ENCODE results near the gene CREB3L2.
"Not testable (repeated sequence)": the region's sequence is repeated elsewhere in the genome, so short reads cannot be mapped to it uniquely, and the experiment has no call there.

Gene CREB3L2

GRCh38 chr7:137987968-137988367 is 13.9 kb downstream of the CREB3L2 start:
- DNase-seq (ENCODE audit: low read depth in 2 of 2): no peak

- DNase-seq (ENCODE audit: low read depth in 2 of 2): no peak
These were observed 14.3 kb downstream of the CREB3L2 start for GRCh38 chr7:137987563-137987962.

DNA sequence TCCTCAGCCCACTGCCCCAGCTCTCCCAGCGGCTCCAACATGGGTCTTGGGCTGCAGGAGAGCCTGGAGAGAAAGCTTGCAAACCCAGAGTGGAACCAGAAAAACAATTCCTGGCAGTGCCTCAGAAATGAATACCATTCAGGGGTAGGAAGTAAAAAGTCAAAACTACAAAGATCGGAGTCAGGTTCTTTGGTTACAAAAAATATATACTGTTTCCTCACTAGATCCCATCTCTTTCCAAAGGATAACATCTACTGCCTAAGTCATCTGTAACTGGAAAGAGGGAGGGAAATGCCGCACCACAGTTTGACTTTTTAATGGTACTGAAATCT is 14.9 kb downstream of the CREB3L2 start:
- DNase-seq (ENCODE audit: low read depth in 2 of 2): no peak

DNA sequence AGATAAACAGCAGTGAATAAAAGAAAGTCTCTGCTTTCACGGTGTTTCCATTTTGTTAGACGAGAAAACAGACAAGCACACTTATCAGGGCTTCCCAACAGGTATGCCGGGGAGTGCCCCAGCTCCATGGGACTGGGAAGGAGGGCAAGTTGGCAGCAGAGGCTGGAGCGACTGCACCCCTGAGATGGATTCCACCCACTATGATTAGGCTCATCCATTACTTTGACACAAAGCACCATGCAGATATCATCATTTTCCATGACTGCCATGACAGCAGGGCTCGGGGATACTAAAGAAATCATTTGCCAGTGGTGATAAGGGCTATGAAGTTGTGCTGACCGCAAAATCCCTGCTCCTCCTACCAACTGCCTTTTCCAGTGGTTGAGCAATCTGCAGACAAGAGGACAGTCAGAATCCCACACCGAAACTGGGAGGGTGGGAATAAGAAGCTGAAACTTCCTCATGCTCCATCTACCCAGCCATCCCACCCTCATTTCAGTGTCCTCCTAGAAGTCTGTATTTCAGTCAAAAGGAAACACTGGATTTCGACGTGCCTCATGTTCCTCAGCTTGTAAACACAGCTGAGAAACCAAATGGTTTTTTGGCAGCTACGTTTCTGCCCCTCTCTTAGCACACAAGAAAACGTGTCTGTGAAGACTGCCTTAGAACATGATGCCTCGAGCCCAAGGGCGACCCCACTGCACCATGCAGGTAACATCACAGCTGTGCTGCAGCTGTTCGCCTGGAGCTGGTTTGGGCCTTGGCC is 15.5 kb downstream of the CREB3L2 start:
- DNase-seq (ENCODE audit: low read depth in 2 of 2): no peak

GRCh38 chr7:137985897-137986251 is 16.0 kb downstream of the CREB3L2 start:
- DNase-seq (ENCODE audit: low read depth in 2 of 2): no peak

DNA sequence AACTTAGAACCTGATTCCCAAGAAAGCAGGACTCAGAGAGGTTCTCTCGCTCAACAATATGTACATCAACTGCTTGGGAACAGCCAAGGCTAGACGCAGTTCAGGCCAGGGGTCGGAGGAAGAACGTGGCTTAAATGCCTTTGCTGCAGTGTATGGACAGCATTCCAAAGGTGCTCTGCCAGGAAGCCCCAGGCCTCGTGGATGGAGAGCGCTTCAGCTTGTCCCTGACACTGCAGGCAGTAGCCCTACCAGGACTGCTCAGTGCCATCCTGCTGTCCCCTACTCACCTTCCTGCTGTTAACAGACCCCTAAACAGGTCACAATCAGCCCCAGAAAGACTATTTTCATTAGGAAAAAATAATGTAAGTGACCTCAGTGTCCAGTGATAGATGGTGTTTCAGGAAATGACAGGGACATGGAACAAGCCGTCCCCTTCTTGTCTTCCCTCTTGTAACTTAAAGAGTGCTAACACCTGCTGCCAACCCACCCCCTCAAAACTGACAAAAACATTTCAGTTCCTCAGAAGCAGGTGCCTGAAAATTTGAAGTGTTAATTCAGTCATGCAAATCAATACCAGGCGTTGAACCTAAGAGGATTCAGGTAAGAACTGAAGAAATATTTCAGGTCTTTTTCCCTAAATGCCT is 16.5 kb downstream of the CREB3L2 start:
- no peak for DNase-seq (ENCODE audit: low read depth in 2 of 2)

GRCh38 chr7:137984181-137985041 is 17.5 kb downstream of the CREB3L2 start:
- no peak for DNase-seq (ENCODE audit: low read depth in 2 of 2)

DNA sequence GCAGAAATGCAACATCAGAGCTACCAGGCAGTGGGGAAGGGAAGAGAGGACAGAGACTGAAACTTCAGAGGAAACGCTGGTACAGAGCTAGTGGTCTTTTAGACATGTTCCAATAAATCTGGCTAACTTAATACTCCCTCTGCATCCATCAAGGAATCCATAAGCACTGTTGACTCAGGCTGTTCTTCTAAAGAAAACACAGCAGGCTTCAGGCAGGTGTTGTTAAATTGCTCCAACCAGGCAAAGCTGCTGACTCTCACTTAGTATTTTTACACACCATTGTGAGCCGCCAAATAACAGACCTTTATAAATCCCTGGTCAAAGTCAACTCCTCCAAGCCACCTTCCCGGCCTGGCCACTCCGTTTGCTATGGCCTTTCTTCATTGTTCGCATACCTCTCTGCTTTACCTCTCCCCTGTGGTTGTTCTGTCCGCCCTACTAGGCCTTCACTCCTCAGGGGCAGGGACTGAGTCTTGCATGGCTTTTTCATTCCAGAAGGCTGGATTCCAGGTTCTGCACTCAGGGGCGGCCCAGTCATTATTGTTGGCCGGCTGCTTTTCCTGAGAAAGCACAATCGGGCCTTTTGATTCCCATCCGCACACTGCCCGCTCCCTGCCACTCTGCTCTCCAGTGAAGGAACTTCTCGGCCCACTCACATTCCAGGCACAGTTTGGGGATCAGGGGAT is 18.4 kb downstream of the CREB3L2 start:
- no peak for DNase-seq (ENCODE audit: low read depth in 2 of 2)

DNA sequence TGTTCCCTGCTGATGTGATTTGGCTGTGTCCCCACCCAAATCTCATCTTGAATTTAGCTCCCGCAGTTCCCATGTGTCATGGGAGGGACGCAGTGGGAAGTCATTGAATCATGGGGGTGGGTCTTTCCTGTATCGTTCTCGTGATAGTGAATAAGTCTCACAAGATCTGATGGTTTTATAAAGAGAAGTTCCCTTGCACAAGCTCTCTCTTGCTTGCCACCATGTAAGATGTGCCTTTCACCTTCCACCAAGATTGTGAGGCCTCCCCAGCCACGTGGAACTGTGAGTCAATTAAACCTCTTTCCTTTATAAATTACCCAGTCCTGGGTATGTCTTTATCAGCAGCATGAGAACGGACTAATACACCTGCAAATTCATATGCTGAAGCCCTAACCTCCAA is 19.5 kb downstream of the CREB3L2 start:
- DNase-seq (ENCODE audit: low read depth in 2 of 2): not testable (repeated sequence)

DNA sequence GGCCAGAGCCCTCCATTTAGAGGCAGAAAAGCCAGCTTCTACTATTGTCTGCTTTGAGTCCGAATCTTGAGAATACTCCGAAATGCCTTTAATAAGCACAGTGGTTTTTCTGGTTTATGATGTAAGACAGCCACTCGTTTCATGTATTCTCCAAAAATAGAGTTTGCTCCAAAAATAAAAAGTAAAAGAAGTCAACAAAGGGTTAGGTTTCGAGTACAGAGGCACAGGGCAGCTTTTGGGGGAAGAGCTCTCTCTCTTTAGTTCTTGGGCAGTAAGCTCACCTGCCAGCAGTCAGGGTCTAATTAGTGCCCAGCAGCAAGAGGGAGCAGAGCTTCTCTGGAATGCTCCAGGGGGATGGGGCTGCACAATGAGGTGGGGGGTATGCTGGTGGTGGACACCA is 20.2 kb downstream of the CREB3L2 start:
- no peak for DNase-seq (ENCODE audit: low read depth in 2 of 2)

DNA sequence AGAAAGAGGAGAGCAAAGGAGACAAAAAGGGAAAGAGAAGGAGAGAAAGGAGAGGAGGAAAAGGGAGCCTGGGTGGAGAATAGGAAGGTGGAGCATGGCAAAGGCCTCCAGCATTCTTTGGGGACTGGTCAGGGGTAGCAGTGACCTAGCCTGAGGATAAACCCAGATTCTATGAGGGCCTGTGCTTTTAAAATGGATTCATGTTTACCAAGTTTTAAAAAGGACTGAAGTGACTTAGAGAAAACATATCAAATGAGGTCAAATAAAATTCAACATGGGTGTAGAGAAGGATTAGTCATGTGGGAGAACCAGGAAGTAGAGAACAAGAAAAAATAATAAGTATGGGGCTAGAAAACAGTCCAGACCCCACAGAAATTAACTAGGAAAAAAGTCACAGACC is 20.7 kb downstream of the CREB3L2 start:
- DNase-seq (ENCODE audit: low read depth in 2 of 2): no peak

GRCh38 chr7:137980308-137980707 is 21.6 kb downstream of the CREB3L2 start:
- no peak for DNase-seq (ENCODE audit: low read depth in 2 of 2)

- DNase-seq (ENCODE audit: low read depth in 2 of 2): no peak
These were observed 23.2 kb downstream of the CREB3L2 start for GRCh38 chr7:137978464-137979237.

DNA sequence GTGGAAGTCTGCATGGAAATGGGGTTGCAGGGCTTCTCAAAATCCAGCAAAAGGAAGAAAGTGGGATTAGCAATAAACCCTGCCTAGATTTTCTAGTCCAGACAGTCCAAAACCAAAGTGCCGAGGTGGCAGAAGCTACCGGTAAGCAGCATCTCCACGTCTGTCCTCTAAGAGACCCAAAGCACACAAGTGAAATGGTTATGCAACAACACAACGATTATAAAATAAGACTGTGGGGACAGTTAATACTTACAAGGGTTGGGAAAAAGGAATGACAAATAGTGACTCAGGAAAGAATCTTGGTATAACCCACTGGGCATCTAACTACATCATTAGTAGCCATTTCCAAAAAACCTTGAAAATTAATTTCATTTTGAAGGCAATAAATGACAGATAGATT is 24.7 kb downstream of the CREB3L2 start:
- no peak for DNase-seq (ENCODE audit: low read depth in 2 of 2)

GRCh38 chr7:137976696-137977095 is 25.2 kb downstream of the CREB3L2 start:
- no peak for DNase-seq (ENCODE audit: low read depth in 2 of 2)

- no peak for DNase-seq (ENCODE audit: low read depth in 2 of 2)
These were observed 25.7 kb downstream of the CREB3L2 start for GRCh38 chr7:137976232-137976631.

- no peak for DNase-seq (ENCODE audit: low read depth in 2 of 2)
These were observed 26.1 kb downstream of the CREB3L2 start for GRCh38 chr7:137975768-137976167.

DNA sequence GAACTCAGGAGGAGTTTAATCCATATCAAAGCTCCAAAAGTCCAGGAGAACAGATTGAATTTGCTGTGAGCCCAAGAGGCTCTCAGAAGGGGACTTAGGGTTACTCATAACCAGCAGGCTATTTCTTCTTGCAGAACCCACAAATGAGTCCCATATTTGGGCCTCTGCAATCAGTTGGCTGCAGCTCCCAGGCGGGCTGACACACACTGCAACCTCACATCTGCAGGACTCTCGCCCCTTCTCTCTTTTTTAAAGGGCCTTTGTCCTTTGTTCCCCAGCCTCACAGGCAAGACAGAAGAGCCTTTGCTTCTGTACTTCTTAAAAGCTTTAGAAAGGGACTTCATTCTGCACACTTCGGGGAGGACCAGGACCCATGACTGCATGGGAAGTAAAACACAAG is 26.7 kb downstream of the CREB3L2 start:
- no peak for DNase-seq (ENCODE audit: low read depth in 2 of 2)

DNA sequence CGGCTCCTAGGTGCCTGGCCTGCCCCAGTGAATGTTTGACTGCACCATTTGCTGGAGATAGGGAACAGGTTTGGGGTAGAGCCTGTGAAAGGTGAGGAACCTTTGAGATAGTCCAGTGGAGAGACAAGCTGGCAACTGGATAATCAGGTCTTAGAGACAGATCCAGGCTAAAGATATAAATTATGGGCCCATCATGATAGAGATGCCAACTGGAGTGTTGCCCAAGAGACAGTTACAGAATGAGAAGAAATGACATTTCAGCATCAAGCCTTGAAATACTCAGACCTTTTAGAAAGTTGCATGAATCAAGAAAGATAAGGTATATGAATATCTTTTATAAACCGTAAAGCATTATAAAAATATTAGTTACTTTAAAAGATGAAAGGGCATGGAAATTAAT is 27.1 kb downstream of the CREB3L2 start:
- no peak for DNase-seq (ENCODE audit: low read depth in 2 of 2)

- DNase-seq (ENCODE audit: low read depth in 2 of 2): no peak
These were observed 31.5 kb downstream of the CREB3L2 start for GRCh38 chr7:137970253-137970975.

DNA sequence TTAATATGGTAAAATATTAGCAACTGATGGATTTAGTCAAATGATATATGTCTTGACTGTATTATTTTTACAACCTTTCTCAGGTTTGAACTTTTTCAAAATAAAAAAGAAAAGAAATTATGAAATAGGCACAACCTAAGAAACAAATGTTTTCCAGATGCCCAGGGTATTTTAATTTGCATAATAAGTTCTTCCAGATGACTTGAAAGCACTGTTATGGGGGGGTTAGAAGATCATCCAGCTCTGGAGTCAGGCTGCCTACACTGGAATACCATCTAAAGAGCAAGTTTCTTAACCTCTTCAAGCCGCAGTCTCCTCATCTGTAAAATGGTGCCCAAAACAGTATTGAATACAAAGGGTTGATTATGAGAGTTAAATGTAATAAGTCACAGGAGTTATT is 32.1 kb downstream of the CREB3L2 start:
- no peak for DNase-seq (ENCODE audit: low read depth in 2 of 2)
